NCI-H1092 (cell line): Measurements from ENCODE around the gene DSCAML1.

ENCODE experiments used
- DNase-seq: peaks from one replicate; lab custom pipeline; 2025; lab: John Stamatoyannopoulos, UW

The DSCAML1 gene

DNA sequence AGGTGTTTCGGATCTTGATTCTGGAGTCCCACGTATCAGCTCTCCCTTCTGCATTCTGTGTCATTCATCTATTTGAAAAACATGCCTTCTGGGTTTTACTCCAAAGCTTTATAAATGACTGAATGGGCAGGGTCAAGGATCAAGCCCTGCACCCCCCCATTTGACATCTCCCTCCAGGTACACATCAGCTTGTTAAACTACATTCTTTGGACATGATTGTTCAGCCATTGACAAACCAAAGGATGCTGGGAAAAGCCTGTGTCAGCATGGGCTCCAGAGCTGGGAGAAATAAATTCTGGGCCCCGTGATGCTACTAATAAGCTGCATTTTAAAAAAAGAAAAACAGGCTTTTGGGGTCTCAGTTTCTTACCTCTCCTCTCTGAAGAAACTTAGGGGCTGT is 103.7 kb downstream of the DSCAML1 start:
- DNase-seq = no peak

DNA sequence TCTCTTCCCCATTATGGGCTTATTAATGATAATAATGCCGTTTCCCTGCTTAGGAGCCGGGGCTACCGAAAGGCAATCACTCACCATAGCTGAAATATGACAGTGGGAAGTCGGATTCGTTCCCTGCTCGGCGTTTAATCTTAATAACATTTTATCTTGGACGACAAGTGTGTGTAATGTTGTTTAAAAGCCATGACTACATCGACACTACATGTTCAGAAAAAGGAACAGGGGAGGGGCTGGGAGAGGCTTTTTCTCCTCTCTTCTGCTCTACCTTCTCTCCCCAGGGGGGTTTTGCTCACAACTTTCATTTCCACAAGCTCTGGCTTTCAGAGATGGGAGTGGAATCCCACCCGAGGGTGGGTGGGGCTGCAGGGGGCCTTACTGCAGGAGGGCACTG is 105.5 kb downstream of the DSCAML1 start:
- no peak for DNase-seq

DNA sequence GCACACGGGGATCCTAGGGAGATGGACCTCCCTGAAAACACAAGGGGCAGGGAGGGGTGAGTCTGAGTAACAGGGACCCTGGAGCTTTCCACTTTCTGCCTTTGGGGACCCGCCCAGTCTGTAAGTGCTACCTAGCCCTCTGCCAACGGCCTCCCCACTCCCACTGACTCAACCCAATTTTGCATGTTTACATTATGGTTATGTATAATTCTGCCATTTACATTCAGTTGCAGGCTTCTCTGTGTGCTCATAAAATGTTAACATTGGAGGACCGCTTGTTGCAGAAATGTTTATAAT is 105.8 kb downstream of the DSCAML1 start:
- no peak for DNase-seq

DNA sequence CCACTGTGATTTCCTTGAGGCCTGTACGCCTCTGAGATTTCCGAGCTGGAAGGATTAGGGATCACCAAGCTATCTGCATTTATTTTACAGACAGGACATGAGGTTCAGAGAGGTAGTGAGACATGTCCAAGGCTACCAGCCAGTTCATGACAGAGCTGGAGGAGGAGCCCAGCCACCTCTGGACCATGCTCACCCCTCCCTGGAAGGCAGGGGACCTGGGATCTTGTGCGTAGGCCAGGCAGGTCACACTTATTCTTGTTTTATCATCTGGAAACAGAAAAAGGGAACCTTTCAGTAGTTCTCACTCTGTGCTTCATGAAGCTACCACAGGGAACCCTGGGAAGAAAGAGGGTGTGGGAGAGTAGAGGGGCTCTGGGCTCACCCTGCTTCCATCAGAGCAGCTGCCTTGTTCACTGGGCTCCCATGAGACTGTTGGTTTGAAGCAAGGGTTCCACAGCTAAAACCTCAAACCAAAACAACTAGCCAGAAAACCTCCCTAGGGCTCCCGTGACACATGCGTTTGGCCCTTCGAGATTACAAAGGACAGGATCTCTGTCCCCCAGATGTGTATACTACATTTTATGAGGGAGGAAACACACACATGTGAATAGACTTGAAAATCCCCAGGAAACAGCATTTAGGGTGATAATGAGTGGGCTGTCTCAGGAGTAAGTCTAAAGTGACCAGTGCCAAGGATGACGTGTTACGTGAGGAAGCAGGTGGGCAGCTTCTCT is 106.4 kb downstream of the DSCAML1 start:
- peak; percentile 44 for DNase-seq

DNA sequence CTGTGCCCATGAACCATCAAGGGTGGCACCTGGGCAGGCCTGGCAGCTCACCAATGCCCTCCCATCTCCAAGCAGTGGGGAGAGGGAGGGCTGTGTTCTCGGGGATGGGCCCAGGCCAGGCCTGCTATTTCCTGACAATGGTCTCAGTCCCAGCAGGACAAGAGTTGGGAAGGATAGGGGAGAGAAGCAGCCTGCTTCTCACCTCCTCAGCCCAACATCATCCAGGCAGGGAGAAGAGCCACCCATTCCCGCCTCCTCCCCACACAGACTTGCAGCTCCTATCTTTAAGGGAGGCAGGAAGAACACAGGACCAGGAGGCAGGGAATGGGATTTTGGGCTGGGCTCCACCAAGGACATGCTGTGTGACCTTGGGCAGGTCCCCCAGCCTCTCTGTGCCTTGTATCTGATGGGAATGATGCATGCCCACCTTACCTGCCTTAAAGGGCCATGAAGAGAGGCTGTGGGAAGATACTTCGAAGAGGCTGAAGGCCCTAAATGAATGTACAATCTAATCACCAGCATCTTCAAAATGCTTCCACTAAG is 108.7 kb downstream of the DSCAML1 start:
- DNase-seq = no peak

DNA sequence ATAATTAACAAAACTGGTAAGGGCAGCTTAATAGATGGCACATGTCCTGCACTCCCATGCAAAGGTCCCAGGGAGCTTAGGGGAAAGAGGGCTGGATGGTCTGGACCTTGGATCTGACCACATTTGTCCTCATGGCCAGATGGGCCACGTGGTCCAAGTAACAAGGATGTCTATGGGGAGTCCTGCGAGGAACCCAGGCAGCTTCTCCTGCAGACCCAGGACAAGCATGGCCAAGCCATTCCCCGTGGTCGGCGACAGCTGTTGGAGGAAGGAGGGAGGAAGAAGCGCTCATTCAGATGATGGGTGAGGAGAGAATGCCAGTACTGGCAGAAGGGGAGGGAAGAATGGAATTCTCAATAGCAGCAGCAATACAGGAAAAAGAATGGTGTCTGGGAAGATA is 109.2 kb downstream of the DSCAML1 start:
- DNase-seq = no peak

DNA sequence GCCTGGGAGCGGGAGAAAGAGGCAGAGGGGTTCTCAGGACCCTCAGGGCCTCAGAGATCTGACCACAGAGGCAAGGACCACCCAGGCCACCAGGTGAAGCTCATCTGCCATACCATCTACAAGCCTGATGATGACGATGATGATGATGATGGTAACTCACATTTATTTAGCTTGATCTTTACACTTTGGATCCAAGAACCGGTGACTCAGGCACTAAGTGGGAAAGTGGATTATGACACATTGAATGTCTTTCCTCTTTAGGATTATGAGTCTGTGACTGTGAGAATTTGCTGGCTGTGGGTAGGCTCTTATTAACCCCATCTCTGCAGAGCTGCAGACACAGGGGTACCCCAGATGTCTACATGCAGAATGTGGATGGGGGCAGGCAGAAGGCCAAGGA is 110.3 kb downstream of the DSCAML1 start:
- DNase-seq = no peak

DNA sequence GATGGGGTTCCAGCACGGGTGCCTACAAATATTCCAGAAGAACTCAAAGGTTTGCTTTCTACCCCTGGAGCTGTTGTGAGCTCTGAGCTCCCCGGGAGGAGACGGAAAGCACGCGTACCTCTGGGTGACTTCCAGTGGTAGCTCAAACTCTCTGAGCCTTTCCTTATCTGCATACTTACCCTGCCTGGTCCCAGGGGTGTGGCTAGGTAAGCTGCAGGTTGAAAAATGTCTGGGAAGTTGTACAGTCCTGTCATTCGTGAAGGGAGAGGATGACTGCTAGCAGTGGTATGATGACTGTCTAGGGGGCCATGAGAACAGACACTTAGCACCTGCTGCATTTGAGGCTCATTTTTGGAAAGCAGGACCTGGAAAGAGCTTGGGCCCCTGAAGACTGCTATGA is 111.5 kb downstream of the DSCAML1 start:
- no peak for DNase-seq

DNA sequence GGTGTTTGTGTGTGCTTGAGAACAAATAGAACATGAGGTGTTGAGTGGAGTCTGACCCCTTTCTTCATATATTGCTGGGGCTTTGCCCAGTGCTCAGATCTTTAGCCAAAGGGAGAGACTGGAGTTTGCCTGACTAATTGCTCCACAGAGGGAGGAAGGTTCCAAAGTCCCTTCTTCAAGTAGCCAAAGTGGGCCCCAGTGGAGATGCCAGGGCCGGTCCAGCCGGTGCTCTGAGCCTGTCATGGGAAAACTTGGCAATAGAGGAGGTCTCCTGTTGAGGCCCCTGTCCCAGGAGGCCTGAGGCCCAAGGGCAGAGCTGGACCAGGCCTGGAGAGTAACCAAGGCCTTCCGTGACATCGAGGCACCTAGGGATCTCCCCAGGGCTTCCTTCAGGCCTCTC is 112.3 kb downstream of the DSCAML1 start:
- no peak for DNase-seq

DNA sequence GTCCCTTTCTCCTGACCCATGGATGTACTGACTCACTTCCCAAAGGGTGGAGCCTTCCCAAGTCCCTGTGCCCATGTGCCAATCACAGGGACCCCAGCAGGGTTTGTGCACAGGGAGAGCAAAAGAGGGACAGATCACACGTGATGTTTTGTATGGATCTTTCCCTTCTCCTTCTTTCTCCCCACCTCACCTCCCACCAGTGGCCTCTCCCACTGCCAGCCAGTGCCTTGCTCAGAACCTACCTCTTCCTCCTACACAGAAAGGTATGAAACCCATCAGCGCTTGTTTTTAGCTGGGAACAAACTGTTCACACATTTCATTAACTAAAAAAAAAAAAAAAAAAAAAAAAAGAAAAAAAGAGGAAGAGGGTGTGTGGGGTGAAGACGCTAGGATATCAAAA is 112.9 kb downstream of the DSCAML1 start:
- no peak for DNase-seq

DNA sequence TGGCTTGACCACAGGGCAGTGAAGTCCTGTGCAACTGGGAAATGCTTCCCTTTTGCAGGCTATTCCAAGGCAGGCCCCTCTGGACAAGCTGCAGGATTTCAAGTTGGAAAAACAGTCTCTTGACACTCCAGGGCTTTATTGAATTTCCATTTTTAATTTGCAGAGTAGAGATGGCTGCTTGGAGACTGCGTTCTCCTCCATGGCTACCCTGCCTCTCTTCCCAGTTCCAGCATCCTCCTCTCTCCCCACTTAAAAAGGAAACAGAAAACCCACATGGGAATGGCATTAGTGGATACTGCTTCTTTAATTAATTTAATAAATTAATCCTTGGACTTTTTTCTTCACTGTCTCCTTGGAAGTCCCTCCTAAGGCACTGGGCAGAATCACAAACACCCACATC is 115.6 kb downstream of the DSCAML1 start:
- no peak for DNase-seq

DNA sequence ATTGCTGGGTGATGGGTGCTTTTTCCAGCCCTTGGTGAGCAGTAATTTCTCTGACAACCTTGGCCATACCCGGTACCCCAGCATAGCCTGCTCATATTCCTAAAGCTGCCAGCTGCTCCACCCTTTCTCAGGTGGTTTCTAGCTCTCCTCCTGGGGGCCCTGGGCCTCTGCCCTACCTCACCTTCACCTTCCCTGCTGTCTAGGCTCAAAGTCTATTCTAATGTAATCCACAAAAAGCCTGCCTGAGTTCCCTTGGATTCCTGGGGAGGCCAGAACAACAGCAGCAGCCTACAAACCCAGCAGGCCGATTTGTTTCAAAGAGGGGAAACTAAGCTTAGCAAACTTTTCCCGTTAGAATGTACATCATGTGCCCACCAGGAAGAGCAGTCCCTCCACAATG is 117.6 kb downstream of the DSCAML1 start:
- DNase-seq = no peak

DNA sequence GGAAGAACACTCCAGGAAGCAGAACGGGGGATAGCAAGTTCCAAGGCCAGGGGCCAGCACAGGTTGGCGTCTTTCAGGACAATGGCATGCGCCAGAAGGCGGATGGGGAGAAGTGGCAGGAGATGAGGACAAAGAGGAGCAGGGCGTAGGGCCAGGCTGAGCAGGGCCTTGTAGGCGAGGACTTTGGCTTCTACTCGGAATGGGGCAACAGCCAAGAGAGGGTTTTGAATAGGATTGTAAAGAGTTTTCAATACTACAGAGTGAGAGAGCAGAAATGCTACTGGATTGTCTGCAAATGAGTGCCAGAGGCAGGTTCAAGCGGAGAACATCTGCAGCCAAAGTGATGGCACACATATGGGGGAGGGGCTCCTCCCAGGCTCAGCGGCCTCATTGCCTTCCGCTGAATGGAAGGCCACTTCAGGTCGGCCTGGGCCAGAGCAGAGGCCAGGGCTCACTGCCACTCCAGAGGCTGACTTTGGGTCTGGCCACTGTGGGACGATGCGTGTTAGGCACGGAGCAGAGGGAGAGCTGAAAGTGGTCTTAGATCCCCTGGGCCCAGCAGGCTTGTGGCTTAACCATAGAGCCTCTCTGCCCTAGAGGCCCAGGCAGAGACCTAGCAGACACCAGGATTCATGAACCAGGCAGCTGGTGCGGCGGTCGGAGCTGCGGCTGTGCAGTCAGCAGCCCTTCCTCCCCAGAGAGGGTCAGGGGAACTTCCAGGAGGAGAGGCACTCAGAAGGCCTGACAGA is 118.2 kb downstream of the DSCAML1 start:
- no peak for DNase-seq

DNA sequence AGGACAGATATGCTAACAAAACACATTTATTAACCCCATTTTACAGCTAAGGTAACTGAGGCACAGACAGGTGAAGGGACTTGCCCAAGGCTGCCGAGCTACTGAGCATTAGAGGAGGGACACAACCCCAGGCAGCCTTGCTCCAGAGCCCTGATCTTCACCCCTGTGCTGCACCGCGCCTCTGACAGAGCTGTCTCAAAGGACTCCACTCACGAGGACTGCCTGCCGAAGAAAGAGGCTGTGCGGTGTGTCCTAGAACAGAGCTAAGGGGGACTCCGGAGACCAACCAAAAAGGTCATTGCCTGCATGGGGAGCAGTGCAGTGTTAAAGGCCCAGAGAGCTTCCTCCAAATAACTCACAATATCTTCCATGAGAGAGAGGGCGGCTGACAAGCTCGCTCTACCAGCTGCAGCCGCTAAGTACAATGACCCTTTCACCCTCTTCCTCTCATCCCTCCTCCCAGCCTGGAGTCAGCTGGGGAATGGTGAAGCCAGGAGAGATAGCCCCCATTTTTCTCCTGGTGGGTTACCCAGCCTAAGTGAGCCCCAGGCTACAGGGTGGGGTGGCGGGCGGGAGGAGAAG is 119.2 kb downstream of the DSCAML1 start:
- no peak for DNase-seq

DNA sequence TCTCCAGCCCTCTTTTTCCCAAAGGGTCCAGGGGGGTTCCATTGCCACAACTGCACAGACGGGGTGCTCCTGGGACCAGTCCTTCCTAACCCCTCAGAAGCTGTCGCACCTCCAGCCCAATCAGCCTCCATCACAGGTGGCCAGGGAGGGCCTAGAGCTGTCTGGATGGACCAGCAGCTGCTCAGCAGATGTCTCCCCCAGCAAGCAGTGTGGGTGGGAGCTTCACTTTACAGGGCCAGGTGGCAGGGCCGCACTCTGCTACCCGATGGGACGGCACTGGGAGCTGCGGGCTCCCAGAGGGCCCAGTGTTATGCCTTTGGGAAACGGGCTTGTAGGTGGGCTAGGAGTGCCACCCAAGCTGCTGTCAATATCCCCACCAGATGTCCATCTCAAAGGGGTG is 120.5 kb downstream of the DSCAML1 start:
- no peak for DNase-seq

DNA sequence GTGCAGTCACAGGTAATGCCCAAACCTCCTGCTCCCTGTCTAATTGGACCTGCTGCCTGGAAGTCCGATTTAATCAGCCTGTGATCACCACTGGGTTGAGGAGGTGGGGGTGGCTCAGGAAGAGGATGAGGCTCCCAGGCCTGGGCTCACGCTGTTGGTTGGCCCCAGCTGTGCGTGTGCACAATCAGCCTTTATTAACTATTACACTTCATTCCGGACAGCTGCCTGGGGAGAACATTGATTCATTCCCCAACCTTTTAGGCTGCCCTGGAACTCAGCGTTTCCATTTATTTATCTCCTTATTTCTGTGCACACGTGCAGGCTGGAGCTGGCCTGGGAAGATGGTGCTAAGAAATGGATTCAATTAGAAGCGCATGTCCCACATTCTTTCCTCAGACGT is 123.4 kb downstream of the DSCAML1 start:
- no peak for DNase-seq

DNA sequence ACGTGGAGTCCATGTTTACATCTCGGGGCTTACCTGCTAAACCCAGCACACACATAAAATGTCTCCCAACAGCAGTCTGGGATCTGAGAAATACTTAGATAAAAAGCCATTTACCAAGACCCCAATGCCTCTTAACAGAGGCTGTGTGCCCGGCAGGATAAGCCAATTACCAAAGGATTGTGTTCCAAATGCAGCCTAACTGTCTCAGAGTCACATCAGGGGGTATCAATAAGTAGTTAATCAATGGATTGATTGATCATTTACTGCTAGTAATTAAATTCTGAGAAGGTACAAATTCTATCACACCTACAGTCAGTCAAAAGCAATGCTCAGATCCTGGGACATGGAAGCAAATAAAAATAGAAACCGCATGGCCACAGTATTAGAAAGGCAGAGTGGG is 125.6 kb downstream of the DSCAML1 start:
- DNase-seq = no peak

DNA sequence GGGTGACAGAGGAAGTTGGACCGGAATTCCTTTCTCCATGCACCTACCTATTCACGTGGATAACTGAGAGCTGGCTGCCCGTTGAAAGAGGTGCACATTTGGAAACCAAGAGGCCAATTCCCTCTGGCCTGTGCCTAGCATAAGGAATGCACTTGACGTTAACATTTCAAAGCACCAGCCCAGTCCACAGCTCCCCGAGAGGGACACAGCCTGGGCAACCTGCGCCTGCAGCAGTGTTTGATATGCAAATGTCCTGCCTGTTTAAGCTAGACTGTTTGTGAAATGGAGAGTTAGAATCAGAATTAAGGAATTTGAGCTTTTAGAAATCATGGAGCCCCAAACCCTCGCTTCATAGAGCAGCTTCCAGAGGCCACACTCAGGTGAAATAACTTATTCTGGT is 126.1 kb downstream of the DSCAML1 start:
- DNase-seq = no peak

DNA sequence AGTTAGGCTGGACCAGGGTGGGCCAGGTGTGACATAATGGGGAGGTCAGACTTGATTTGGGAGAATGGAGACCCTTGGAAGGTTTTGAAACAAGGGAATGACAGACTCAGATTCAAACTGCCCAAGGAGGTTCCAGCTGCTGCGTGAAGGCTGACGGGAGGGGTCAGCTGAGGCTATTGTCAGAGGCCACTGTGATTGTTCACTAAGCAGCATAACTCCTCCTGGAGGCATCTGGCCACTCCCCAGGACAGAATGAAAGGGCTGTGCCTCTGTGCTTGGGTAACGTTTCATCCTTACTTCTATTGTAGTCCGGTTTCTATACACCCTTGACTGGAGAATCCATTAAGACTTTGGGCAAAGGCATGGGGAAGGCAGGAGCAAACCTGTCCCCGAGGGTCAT is 126.6 kb downstream of the DSCAML1 start:
- DNase-seq = no peak

DNA sequence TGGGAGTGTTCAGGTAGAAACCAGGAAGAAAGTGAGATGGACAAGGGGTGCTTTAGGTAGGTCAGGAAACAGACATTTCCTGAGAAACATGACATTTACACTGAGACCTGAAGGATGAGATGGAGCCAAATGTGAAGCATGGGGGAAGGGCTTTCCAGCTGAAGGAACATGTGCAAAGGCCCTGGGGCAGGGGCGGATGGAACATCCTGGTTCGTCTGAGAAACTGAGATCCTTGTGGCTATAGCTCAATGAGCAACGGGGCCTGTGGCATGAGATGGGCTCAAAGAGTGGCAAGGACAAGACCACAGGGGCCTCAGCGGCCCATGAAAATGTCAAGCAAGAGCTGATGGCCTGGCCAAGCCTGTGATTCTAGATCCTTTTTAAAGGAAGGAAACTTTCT is 127.4 kb downstream of the DSCAML1 start:
- DNase-seq = no peak

DNA sequence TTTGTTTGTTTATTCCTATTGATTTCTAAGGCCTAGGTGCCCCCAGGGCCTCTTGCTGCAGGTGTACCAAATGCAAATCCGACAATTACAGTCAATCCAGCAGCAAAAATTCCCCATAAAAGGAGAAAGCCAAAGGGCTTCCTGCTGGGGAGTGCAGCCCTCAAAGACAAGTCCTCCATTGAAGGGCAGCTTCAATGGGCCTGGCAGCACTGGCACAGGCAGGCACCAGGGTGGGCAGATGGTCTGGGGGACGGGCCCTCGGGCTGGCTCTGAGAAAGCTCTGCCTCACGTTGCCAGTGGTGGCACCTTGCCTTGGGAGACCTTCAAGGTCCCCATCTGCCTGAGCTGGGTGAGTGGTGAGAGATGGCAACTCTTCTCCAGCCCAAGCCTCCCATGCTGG is 128.0 kb downstream of the DSCAML1 start:
- peak; percentile 75 for DNase-seq

DNA sequence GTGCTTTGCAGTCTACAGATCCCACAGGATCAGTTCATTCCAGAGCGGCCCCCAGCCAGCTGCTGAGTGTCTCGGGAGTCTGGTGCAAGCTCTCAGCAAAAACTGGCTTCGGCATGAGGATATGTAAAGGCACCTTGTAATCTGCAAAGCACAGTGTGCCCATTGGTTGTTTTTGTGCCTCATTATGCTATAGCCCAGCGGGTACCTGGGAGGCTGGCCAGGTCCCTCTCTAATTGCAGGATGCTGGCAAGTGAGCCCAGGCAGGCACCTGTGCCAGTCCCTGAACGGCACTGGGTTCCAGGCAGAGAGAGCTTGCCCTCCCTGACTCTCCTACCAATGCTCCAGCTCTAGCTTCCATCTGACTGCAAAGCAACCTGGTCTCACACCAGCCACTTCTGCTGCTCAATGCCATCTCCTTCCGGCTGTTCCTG is 128.7 kb downstream of the DSCAML1 start:
- DNase-seq = peak; percentile 82

DNA sequence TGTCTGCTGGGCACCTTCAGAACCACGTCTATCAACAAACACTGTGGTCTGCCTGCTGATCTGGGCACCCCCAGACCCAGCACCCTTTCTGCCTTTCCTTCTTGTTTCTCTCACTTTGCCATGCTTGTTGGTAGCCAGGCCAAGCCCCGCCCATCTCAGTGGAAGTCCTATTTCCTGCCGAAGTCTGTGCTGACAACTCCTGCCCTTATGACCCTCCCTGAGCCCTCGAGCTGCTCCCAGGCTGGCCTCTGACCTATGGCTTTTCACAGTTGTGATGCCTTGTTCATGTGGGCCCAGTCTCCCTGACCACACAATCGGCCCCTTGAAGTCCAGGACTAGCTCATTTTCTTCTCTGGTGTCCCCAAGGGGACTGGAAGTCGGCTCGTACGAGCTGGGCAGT is 132.1 kb downstream of the DSCAML1 start:
- DNase-seq = no peak
